ENCODE data around the gene GALNT13.

GALNT13 gene

GRCh38 chr2:153944800-153945199, 73.1 kb downstream of the GALNT13 start:
- DNase-seq (ENCODE audit: low read depth in 2 of 2) = no peak

- DNase-seq (ENCODE audit: low read depth in 2 of 2) = no peak
These were observed 74.3 kb downstream of the GALNT13 start for GRCh38 chr2:153946036-153946435.

- DNase-seq (ENCODE audit: low read depth in 2 of 2) = no peak
These were observed 82.0 kb downstream of the GALNT13 start for GRCh38 chr2:153953761-153954160.

GRCh38 chr2:153963256-153963655, 91.5 kb downstream of the GALNT13 start:
- no peak for DNase-seq (ENCODE audit: low read depth in 2 of 2)

GRCh38 chr2:153967248-153967973, 95.7 kb downstream of the GALNT13 start:
- no peak for DNase-seq (ENCODE audit: low read depth in 2 of 2)

GRCh38 chr2:153971250-153971649, 99.5 kb downstream of the GALNT13 start:
- no peak for DNase-seq (ENCODE audit: low read depth in 2 of 2)

GRCh38 chr2:153971855-153972254, 100.1 kb downstream of the GALNT13 start:
- no peak for DNase-seq (ENCODE audit: low read depth in 2 of 2)

- no peak for DNase-seq (ENCODE audit: low read depth in 2 of 2)
These were observed 100.7 kb downstream of the GALNT13 start for GRCh38 chr2:153972412-153972811.

GRCh38 chr2:153986488-153987229, 114.9 kb downstream of the GALNT13 start:
- DNase-seq (ENCODE audit: low read depth in 2 of 2) = no peak

GRCh38 chr2:153990771-153991170, 119.0 kb downstream of the GALNT13 start:
- DNase-seq (ENCODE audit: low read depth in 2 of 2) = no peak

GRCh38 chr2:154013514-154013913, 141.8 kb downstream of the GALNT13 start:
- DNase-seq (ENCODE audit: low read depth in 2 of 2) = no peak

GRCh38 chr2:154015233-154015632, 143.5 kb downstream of the GALNT13 start:
- DNase-seq (ENCODE audit: low read depth in 2 of 2) = no peak

GRCh38 chr2:154029504-154029903, 157.8 kb downstream of the GALNT13 start:
- DNase-seq (ENCODE audit: low read depth in 2 of 2) = no peak

GRCh38 chr2:154032220-154032619, 160.5 kb downstream of the GALNT13 start:
- DNase-seq (ENCODE audit: low read depth in 2 of 2) = no peak

GRCh38 chr2:154046493-154046892, 174.8 kb downstream of the GALNT13 start:
- DNase-seq (ENCODE audit: low read depth in 2 of 2) = no peak

GRCh38 chr2:154048905-154049304, 177.2 kb downstream of the GALNT13 start:
- no peak for DNase-seq (ENCODE audit: low read depth in 2 of 2)

GRCh38 chr2:154049561-154049960, 177.8 kb downstream of the GALNT13 start:
- DNase-seq (ENCODE audit: low read depth in 2 of 2) = no peak

- no peak for DNase-seq (ENCODE audit: low read depth in 2 of 2)
These were observed 195.4 kb downstream of the GALNT13 start for GRCh38 chr2:154067124-154067523.

GRCh38 chr2:154078926-154079325, 207.2 kb downstream of the GALNT13 start:
- DNase-seq (ENCODE audit: low read depth in 2 of 2) = no peak

- no peak for DNase-seq (ENCODE audit: low read depth in 2 of 2)
These were observed 220.8 kb downstream of the GALNT13 start for GRCh38 chr2:154092571-154092970.

- DNase-seq (ENCODE audit: low read depth in 2 of 2) = no peak
These were observed 222.1 kb downstream of the GALNT13 start for GRCh38 chr2:154093856-154094255.

GRCh38 chr2:154097833-154098398, 226.2 kb downstream of the GALNT13 start:
- DNase-seq (ENCODE audit: low read depth in 2 of 2) = no peak

GRCh38 chr2:154120706-154121105, 249.0 kb downstream of the GALNT13 start:
- no peak for DNase-seq (ENCODE audit: low read depth in 2 of 2)
